Measurements from ENCODE around the gene TPPP3. TPM values are rescaled to one million over a fixed set of nuclear protein-coding genes. Genes with fewer than 3 reads are reported as not detected.

Gene TPPP3
- total RNA-seq, 1 donor from 2014 or later: 123 TPM

- DNase-seq (peak; percentile 48), ATAC-seq (no peak)
- TF ChIP-seq CTCF (IDR thresholded peaks at IDR 0.05): no peak
- Histone ChIP-seq H3K4me1 (peaks cover 45% of the 10 kb centered on the region), H3K27me3 (ENCODE audit: low read depth) (no peaks in the 10 kb centered on the region), H3K27ac (no peak overlapping the region), H3K4me3 (no peak overlapping the region), H3K36me3 (no peaks in the 10 kb centered on the region), H3K9me3 (no peaks in the 10 kb centered on the region)
- intact Hi-C loops (cut with DNase I): no loop called here
Observed at GRCh38 chr16:67400901-67401300, 7.6 kb upstream of the TPPP3 start.

- H3K4me3 ChIP-seq: no peak overlapping the region
- H3K4me1 ChIP-seq: peaks cover 54% of the 10 kb centered on the region
- DNase-seq (peak; percentile 33), ATAC-seq (no peak)
- H3K36me3 ChIP-seq: no peaks in the 10 kb centered on the region
- no peaks in the 10 kb centered on the region for H3K27me3 ChIP-seq (ENCODE audit: low read depth)
- intact Hi-C loops (cut with DNase I): no loop called here
- no peak overlapping the region for H3K27ac ChIP-seq
- no peak for TF ChIP-seq CTCF (IDR thresholded peaks at IDR 0.05)
- no peaks in the 10 kb centered on the region for H3K9me3 ChIP-seq
Observed at GRCh38 chr16:67399749-67400704, 6.7 kb upstream of the TPPP3 start.

GRCh38 chr16:67399218-67399733, 6.0 kb upstream of the TPPP3 start:
- DNase-seq (peak; percentile 73), ATAC-seq (peak; percentile 67 to 71)
- no peaks in the 10 kb centered on the region for H3K27me3 ChIP-seq (ENCODE audit: low read depth)
- H3K4me3 ChIP-seq: peak overlapping the region; percentile 33
- peaks cover 51% of the 10 kb centered on the region for H3K4me1 ChIP-seq
- intact Hi-C loops (cut with DNase I): no loop called here
- no peaks in the 10 kb centered on the region for H3K36me3 ChIP-seq
- H3K9me3 ChIP-seq: no peaks in the 10 kb centered on the region
- H3K27ac ChIP-seq: no peak overlapping the region
- peak; percentile 87 for TF ChIP-seq CTCF (IDR thresholded peaks at IDR 0.05)

- peak; percentile 41 for DNase-seq
- no peaks in the 10 kb centered on the region for H3K27me3 ChIP-seq (ENCODE audit: low read depth)
- H3K36me3 ChIP-seq: no peaks in the 10 kb centered on the region
- H3K4me3 ChIP-seq: peak overlapping the region; percentile 33
- no peak for TF ChIP-seq CTCF (IDR thresholded peaks at IDR 0.05)
- intact Hi-C loops (cut with DNase I): no loop called here
- no peak overlapping the region for H3K27ac ChIP-seq
- ATAC-seq: no peak
- no peaks in the 10 kb centered on the region for H3K9me3 ChIP-seq
- H3K4me1 ChIP-seq: peaks cover 51% of the 10 kb centered on the region
Observed at GRCh38 chr16:67398546-67399217, 5.4 kb upstream of the TPPP3 start.

- ATAC-seq (no peak), DNase-seq (peak; percentile 39)
- TF ChIP-seq CTCF (IDR thresholded peaks at IDR 0.05): no peak
- Histone ChIP-seq H3K4me3 (no peak overlapping the region), H3K27ac (peak overlapping the region; percentile 69), H3K27me3 (ENCODE audit: low read depth) (peaks cover 2% of the 10 kb centered on the region), H3K9me3 (no peaks in the 10 kb centered on the region), H3K36me3 (no peaks in the 10 kb centered on the region), H3K4me1 (peaks cover 53% of the 10 kb centered on the region)
- intact Hi-C loops (cut with DNase I): no loop called here
Observed at GRCh38 chr16:67397812-67398545, 4.7 kb upstream of the TPPP3 start.

All from lower lobe of right lung (tissue), 2 donors.